HG02642 (cell line): ENCODE data around the gene LMNTD1.
"Not testable (repeated sequence)": the region's sequence is repeated elsewhere in the genome, so short reads cannot be mapped to it uniquely, and the experiment has no call there.

Source experiments
- ATAC-seq: cut with Tn5 transposase; IDR thresholded peaks from one replicate; pipeline ENCODE4 v1.9.1; 2021; ENCODE audit warnings: mild to moderate bottlenecking; ENCODE audit not compliant: unreplicated experiment, poor library complexity

LMNTD1 gene

GRCh38 chr12:25553098-25553497 is at the start of gene LMNTD1:
Gene LMNTD1, minus strand, starts transcription at chr12:25553283. Its CDS starts 324 bp downstream, at chr12:25552959.
- ATAC-seq: no peak

GRCh38 chr12:25598956-25599355 is 45.9 kb upstream of the LMNTD1 start:
- ATAC-seq: no peak

GRCh38 chr12:25595496-25595895 is 42.4 kb upstream of the LMNTD1 start:
- ATAC-seq: not testable (repeated sequence)

- ATAC-seq: no peak
These were observed 41.3 kb upstream of the LMNTD1 start for GRCh38 chr12:25594376-25594775.

GRCh38 chr12:25592725-25593495 is 39.8 kb upstream of the LMNTD1 start:
- no peak for ATAC-seq

GRCh38 chr12:25591144-25591543 is 38.1 kb upstream of the LMNTD1 start:
- ATAC-seq: no peak

- ATAC-seq: no peak
These were observed 37.1 kb upstream of the LMNTD1 start for GRCh38 chr12:25590011-25590721.

- no peak for ATAC-seq
These were observed 34.3 kb upstream of the LMNTD1 start for GRCh38 chr12:25587346-25587745.

GRCh38 chr12:25585662-25586061 is 32.6 kb upstream of the LMNTD1 start:
- ATAC-seq: no peak

GRCh38 chr12:25585021-25585523 is 32.0 kb upstream of the LMNTD1 start:
- ATAC-seq: no peak

GRCh38 chr12:25584596-25584995 is 31.5 kb upstream of the LMNTD1 start:
- no peak for ATAC-seq

GRCh38 chr12:25583545-25583944 is 30.5 kb upstream of the LMNTD1 start:
- ATAC-seq: no peak

GRCh38 chr12:25581067-25581466 is 28.0 kb upstream of the LMNTD1 start:
- ATAC-seq: no peak

- ATAC-seq: no peak
These were observed 25.5 kb upstream of the LMNTD1 start for GRCh38 chr12:25578411-25579143.

- no peak for ATAC-seq
These were observed 21.7 kb upstream of the LMNTD1 start for GRCh38 chr12:25574761-25575160.

GRCh38 chr12:25573346-25573745 is 20.3 kb upstream of the LMNTD1 start:
- ATAC-seq: no peak

GRCh38 chr12:25570418-25570817 is 17.3 kb upstream of the LMNTD1 start:
- no peak for ATAC-seq

GRCh38 chr12:25566202-25566949 is 13.3 kb upstream of the LMNTD1 start:
- ATAC-seq: no peak

GRCh38 chr12:25558586-25558985 is 5.5 kb upstream of the LMNTD1 start:
- no peak for ATAC-seq

- ATAC-seq: no peak
These were observed 4.8 kb upstream of the LMNTD1 start for GRCh38 chr12:25557830-25558436.
